ENCODE measurements around the gene CEP72. TPM values are rescaled to one million over a fixed set of nuclear protein-coding genes. Genes with fewer than 3 reads are reported as not detected.

CEP72 gene
- total RNA-seq, 2 donors from 2014 or later: 3.8 to 21.0 TPM

DNA sequence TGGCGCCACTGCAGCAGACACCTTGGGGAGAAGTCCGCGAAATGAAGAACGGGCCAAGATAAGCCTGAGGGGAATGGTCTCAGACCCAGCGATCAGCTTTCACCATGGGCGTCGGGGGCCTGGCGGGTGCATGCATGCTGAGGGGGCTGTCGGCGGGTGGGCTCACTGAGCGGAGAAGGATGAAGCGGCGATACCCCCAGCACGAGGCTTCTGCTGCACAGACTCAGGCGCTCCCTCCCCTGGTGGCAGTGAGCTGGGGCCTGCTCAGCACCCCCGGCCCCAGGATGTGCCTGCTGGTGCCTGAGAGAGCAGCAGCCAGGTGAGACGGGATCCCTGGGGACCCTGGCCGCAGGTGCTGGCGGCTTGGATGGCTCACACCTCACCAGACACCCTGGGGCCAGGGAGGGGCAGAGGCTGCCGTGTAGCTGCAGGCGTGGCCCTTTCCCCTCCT is 31.2 kb downstream of the CEP72 start:
- no peaks in the 10 kb centered on the region for H3K9me3 ChIP-seq
- H3K36me3 ChIP-seq: no peaks in the 10 kb centered on the region
- intact Hi-C loops (cut with DNase I): no loop called here
- H3K4me1 ChIP-seq: no peaks in the 10 kb centered on the region
- no peak overlapping the region for H3K9ac ChIP-seq (ENCODE audit: low read depth in 2 of 2, low read length in 2 of 2)
- TF ChIP-seq, protein P1, sequence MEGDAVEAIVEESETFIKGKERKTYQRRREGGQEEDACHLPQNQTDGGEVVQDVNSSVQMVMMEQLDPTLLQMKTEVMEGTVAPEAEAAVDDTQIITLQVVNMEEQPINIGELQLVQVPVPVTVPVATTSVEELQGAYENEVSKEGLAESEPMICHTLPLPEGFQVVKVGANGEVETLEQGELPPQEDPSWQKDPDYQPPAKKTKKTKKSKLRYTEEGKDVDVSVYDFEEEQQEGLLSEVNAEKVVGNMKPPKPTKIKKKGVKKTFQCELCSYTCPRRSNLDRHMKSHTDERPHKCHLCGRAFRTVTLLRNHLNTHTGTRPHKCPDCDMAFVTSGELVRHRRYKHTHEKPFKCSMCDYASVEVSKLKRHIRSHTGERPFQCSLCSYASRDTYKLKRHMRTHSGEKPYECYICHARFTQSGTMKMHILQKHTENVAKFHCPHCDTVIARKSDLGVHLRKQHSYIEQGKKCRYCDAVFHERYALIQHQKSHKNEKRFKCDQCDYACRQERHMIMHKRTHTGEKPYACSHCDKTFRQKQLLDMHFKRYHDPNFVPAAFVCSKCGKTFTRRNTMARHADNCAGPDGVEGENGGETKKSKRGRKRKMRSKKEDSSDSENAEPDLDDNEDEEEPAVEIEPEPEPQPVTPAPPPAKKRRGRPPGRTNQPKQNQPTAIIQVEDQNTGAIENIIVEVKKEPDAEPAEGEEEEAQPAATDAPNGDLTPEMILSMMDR (IDR thresholded peaks at IDR 0.05): no peak
- no peak for DNase-seq
- no peak overlapping the region for H3K4me3 ChIP-seq
- no peak overlapping the region for H3K27ac ChIP-seq
- no peaks in the 10 kb centered on the region for H3K27me3 ChIP-seq

GRCh38 chr5:643811-644271 is 31.7 kb downstream of the CEP72 start:
- H3K9me3 ChIP-seq: no peaks in the 10 kb centered on the region
- H3K36me3 ChIP-seq: no peaks in the 10 kb centered on the region

DNA sequence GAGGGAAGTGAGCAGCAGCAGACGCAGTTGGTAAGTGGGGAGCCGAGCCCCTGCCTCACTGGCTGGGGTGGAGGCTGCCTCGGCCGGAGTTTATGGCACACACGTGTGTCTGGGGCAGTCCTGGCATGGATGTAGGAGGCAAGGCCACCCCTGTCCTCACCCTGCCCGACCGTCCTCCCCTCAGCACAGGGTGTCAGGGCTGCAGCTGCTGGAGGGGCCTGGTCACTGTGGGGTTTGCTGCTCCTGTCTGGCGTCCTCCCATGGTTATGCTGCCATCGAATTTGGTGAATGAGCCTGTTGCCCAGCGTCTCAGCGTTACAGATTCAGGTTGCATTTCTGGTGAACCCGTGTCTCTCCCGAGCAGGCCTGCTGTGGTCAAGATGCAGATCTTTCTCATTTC is 32.4 kb downstream of the CEP72 start:
- H3K36me3 ChIP-seq: no peaks in the 10 kb centered on the region
- no peak overlapping the region for H3K4me3 ChIP-seq
- intact Hi-C loops (cut with DNase I): no loop called here
- TF ChIP-seq, protein P1 (IDR thresholded peaks at IDR 0.05): no peak
- H3K27me3 ChIP-seq: no peaks in the 10 kb centered on the region
- H3K9ac ChIP-seq (ENCODE audit: low read depth in 2 of 2, low read length in 2 of 2): no peak overlapping the region
- no peak overlapping the region for H3K27ac ChIP-seq
- H3K4me1 ChIP-seq: no peaks in the 10 kb centered on the region
- H3K9me3 ChIP-seq: no peaks in the 10 kb centered on the region
- no peak for DNase-seq

More at GRCh38 chr5:643811-644271, 31.7 kb downstream of the CEP72 start:
- Histone ChIP-seq H3K4me1 (no peaks in the 10 kb centered on the region), H3K27me3 (no peaks in the 10 kb centered on the region), H3K4me3 (no peak overlapping the region), H3K9ac (ENCODE audit: low read depth in 2 of 2, low read length in 2 of 2) (no peak overlapping the region), H3K27ac (no peak overlapping the region)
- no peak for DNase-seq
- intact Hi-C loops (cut with DNase I): no loop called here
- TF ChIP-seq, protein P1 (IDR thresholded peaks at IDR 0.05): no peak

DNA sequence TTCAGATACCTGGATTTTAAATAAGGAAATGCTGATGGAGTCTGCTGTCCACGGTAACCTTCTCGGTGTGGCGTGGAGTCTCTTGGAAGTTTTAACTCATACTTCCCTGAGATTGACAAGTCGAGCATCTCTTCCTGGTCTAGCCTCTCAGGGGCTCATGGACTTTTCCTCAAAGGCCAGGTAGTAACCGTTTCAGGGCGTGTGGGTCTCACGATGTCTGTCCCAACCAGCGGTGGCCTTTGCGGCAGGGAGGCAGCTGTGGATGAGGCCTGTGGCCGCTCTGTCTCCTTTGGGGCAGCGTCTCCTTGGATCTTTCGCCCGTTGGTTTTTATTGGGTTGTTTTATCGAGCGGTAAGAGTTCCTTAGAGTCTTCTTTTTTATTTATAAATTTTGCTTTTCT is 32.8 kb downstream of the CEP72 start:
- no peaks in the 10 kb centered on the region for H3K4me1 ChIP-seq
- H3K9me3 ChIP-seq: no peaks in the 10 kb centered on the region
- H3K36me3 ChIP-seq: no peaks in the 10 kb centered on the region
- intact Hi-C loops (cut with DNase I): no loop called here
- H3K27ac ChIP-seq: no peak overlapping the region
- no peak for DNase-seq
- no peaks in the 10 kb centered on the region for H3K27me3 ChIP-seq
- H3K9ac ChIP-seq (ENCODE audit: low read depth in 2 of 2, low read length in 2 of 2): no peak overlapping the region
- TF ChIP-seq, protein P1 (IDR thresholded peaks at IDR 0.05): no peak
- H3K4me3 ChIP-seq: no peak overlapping the region

- Histone ChIP-seq H3K4me3 (no peak overlapping the region), H3K4me1 (no peaks in the 10 kb centered on the region), H3K27ac (no peak overlapping the region), H3K27me3 (no peaks in the 10 kb centered on the region), H3K9me3 (no peaks in the 10 kb centered on the region), H3K36me3 (no peaks in the 10 kb centered on the region), H3K9ac (ENCODE audit: low read depth in 2 of 2, low read length in 2 of 2) (no peak overlapping the region)
- TF ChIP-seq, protein P1 (IDR thresholded peaks at IDR 0.05): no peak
- intact Hi-C loops (cut with DNase I): no loop called here
- DNase-seq: no peak
These were observed 33.3 kb downstream of the CEP72 start for GRCh38 chr5:645421-645820.
